GM23248 (cell line): ENCODE measurements around the gene GPR132.

Source experiments
- EZH2 ChIP-seq: fragments of 200-600 bp; sonication (generic); IDR thresholded peaks from 2 replicates; pipeline ENCODE4 v1.6.1; 2018; ENCODE audit warnings: antibody characterized with exemption, mild to moderate bottlenecking; ENCODE audit not compliant: insufficient read depth, poor library complexity, severe bottlenecking
- EZH2phosphoT487 ChIP-seq: fragments of 200-600 bp; sonication (generic); IDR thresholded peaks from 2 replicates; pipeline ENCODE4 v1.6.1; 2018; ENCODE audit warnings: antibody characterized with exemption, moderate library complexity, mild to moderate bottlenecking, low read depth; ENCODE audit not compliant: insufficient read depth

DNA sequence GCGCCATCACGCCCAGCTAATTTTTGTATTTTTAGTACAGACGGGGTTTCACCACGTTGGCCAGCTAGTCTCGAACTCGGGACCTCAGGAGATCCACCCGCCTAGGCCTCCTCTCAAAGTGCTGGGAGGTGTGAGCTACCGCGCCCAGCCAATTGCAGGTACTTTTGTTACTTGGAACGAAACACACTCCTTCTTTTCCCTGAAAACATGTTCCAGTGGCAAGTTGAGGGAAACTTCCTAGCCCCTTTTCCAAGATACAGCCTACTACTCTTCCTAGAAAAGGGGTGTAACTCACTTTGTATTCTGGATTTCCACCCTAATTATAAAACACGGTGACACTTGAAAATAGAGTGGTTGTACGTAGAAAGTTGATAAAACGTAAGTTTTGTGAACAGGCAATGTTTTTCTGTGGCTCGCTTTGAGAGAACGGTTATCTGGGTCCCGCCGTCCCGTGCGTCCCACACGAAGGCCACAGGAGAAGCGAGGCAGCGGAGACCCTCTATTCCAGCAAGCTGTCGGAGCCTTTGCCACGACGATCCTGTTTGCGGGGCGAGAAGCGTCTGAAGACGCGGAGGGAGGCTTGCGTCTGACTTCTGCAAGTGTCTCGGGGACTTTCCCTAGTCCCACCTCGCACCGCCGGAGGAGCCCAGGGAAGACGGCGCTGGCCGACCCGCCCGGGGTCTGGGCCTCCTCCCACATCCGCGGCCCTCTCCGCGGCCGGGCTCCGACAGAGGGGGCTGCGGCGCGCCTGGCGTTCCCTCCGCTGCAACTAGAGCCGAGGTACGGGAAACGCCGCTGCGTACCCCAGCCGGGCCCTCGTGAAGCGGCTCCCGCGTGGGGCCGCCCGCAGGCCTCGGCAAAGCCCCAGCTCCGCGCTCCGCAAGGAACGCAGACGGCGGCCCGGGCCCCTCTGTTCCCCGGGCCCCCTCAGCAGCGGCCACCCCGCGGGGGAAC, 45.1 kb downstream of the GPR132 start:
- TF ChIP-seq EZH2phosphoT487 (no peak), EZH2 (no peak)
